AG09309 (cell line): ENCODE data around the gene ANKRD65.
"Not testable (repeated sequence)": the region's sequence is repeated elsewhere in the genome, so short reads cannot be mapped to it uniquely, and the experiment has no call there.

ENCODE experiments used
- DNase-seq: peaks from one replicate; pipeline ENCODE4 v3.0.0-alpha.2; 2010; ENCODE audit warnings: low read depth
- H3K4me3 ChIP-seq: 2 replicates; pipeline ENCODE4 v1.5.1; 2011; ENCODE audit warnings: mild to moderate bottlenecking, low read depth, low read length, moderate library complexity; ENCODE audit not compliant: control insufficient read depth
- TF ChIP-seq, protein P1 (sequence below): IDR thresholded peaks from 2 replicates; pipeline ENCODE4 v1.5.1; 2011; ENCODE audit warnings: mild to moderate bottlenecking, low read depth, low read length, inconsistent platforms; ENCODE audit not compliant: insufficient read depth, control insufficient read depth; ENCODE audit errors: missing control alignments

Gene ANKRD65

DNA sequence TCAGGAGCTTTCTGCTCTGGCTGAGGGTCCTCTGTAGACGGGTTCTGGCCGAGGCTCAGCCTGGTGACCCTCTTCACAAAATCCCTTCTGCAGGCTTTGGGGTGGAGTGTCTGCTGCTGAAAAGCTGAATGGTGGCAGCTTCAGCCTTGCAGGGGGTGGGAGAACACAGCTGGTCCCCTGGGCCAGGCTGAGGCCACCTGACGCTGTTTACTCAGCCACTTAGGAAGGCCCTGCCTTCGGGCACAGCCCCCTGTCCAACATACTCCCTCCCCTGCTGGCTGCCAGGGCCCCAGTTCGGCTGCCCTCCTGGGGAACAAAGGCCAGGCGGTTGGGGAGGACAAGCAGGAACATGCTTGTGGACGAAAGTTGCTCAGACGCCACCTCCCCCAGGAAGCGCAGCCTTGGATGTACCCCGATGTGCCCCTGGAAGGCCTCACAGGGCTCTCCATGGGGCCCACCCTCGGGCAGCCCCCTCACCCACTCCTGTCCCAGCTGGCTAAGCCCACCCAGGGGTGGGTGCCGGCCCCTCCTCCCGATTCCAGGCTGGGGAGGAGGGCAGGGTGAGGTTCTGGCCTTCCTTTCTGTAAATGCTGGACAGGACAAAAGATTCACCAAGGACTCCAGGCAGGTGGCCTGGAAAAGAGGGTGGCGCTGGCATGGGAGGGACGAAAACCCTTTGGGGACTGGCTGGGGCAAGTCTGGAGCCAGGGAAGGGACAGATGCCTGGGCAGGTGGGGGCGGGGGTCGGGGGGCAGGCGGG is at the start of gene ANKRD65:
ANKRD65 (minus strand) TSS at position 130 of the 760 bp plus-strand sequence. CDS start 271 bp downstream, outside the sequence.
- DNase-seq: no peak
- H3K4me3 ChIP-seq: no peak within 1 kb of the TSS
- TF ChIP-seq, protein P1, sequence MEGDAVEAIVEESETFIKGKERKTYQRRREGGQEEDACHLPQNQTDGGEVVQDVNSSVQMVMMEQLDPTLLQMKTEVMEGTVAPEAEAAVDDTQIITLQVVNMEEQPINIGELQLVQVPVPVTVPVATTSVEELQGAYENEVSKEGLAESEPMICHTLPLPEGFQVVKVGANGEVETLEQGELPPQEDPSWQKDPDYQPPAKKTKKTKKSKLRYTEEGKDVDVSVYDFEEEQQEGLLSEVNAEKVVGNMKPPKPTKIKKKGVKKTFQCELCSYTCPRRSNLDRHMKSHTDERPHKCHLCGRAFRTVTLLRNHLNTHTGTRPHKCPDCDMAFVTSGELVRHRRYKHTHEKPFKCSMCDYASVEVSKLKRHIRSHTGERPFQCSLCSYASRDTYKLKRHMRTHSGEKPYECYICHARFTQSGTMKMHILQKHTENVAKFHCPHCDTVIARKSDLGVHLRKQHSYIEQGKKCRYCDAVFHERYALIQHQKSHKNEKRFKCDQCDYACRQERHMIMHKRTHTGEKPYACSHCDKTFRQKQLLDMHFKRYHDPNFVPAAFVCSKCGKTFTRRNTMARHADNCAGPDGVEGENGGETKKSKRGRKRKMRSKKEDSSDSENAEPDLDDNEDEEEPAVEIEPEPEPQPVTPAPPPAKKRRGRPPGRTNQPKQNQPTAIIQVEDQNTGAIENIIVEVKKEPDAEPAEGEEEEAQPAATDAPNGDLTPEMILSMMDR: no peak

DNA sequence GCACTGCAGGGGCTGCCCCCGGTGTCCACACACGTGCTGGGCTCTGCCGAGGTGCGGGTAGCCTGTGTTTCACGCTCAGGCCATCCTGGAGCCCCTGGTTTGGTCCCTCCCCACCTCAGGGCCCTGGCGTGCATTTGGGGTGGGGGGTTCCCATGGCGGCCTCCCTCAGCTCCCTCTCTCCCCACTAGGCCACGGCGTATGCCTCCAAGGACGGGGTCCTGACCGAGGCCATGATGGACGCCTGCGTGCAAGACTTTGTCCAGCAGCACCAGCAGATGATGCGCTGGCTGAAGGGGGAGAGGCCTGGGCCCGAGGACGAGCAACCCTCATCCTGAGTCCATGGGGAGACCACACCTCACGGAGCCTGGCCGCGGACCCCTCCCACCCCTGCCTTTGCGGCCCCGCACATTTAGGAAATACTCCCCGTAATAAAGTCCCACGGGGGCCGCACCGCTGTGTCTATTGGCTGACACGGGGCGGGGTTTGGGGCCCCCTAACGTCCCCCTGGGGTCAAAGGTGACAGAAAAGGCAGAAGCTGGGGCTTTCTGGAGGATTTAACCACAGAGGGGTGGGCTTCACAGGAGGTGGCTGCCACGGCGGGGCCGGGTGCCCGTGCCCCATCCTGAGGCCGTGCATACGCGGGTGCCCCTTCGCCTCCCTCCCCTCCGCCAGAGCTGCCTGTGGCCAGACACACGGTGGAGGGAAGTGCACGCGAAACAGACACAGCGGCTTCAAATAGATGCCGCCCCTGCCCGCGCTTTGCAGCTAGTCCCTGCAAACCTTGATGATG is 47.3 kb upstream of the ANKRD65 start:
- H3K4me3 ChIP-seq, DNase-seq: not testable (repeated sequence)

DNA sequence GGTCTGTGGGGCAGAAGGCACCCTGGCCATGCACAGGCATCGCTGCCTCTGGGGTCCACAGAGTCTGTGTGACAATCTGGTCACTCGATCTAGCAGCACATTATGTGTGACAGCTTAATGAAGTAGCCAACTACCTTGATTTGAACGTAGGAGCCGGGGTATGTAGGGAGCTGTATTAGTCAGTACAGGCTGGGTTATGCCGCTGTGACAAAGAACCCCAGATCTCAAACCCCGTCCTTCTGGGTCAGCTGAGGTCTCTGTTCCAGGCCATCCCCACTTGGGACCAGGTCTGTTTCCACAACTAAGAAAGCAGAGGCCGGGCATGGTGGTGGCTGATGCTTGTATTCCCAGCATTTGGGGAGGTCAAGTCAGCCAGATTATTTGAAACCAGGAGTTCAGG is 42.2 kb upstream of the ANKRD65 start:
- no peak for DNase-seq
- TF ChIP-seq, protein P1: no peak
- H3K4me3 ChIP-seq: no peak overlapping the region

DNA sequence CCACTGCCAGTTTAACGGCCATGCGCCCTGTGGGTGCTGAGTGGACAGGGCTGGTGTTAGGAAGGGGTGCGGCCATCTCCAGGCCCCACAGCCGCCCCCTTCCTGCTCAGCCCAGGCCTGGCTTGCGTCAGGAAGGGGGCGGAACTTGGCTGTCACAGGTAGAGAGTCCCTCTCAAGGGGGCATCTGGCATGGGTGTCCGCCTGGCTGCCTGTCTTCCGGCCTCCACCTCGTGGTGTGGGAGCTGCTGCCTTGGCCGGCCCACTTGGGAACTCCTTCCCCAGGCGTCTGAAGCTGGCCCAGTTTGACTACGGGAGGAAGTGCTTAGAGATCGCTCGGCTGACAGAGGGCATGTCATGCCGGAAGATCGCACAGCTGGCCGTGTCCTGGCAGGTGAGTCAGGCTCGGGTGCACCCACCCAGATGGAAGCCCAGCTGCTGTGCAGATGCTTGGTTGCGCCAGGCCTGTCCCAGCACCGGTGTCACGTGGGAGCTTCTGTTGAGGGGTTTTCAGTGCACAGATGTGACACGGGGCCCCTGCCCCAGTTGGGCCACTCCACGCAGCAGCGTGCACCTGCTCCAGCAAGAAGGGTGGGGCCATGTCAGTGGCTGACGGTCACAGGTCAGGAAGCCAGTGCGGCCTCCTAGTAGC is 41.4 kb upstream of the ANKRD65 start:
- no peak for DNase-seq
- no peak overlapping the region for H3K4me3 ChIP-seq
- TF ChIP-seq, protein P1: no peak

DNA sequence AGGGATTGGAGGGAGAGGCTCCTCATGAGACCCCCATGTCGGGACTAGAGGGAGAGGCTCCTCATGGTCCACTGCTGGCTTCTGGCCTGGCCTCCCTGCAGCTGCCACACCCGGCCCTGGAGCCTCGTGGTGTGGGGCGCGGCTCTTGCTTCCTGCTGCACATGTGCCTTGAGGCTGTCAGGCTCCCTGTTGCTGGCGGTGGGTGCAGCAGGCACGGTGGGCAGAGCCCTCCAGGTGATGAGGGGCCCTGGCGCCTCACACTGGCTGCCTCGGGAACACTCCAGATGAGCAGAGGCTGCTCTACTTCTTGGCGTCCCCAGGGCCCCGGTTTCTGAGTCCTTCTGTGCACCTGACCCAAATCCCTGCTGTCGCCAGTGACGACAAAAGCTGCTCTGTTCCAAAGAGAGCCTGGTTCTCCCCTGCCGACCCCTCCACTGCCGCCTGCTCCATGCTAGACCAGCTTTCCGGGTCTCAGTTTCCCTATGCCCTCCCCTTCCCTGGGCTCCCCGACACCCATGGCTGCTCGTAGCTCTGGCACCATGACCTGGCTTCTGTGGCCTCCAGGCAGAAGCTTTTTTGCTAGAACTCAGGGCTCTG is 40.7 kb upstream of the ANKRD65 start:
- no peak overlapping the region for H3K4me3 ChIP-seq
- TF ChIP-seq, protein P1: no peak
- no peak for DNase-seq

DNA sequence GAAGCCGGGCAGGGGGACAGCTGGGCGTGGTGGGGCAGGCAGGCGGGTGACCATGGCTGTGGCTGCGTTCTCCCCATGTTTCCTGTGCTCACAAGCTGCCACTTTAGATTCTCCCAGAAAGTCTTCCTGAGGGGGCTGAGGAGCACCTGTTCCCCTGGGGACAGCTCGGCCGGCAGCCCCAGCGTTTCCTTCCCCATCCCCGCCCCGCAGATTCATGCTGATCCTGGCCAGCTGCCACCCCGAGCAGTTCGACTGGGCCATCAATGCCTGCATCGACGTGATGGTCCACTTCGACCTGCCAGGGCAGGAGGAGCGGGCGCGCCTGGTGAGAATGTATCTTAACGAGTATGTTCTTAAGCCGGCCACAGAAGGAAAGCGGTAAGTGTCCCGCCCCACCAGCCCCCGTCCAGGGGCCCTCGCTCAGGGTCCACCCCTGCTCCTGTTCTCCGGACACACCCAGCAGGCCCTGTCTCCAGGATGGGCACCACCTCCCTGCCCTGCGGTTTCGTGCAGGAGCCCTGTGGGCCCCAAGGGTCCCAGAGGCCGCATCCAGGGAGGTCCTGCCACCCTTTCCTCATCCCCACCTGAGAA is 39.6 kb upstream of the ANKRD65 start:
- DNase-seq: no peak

DNA sequence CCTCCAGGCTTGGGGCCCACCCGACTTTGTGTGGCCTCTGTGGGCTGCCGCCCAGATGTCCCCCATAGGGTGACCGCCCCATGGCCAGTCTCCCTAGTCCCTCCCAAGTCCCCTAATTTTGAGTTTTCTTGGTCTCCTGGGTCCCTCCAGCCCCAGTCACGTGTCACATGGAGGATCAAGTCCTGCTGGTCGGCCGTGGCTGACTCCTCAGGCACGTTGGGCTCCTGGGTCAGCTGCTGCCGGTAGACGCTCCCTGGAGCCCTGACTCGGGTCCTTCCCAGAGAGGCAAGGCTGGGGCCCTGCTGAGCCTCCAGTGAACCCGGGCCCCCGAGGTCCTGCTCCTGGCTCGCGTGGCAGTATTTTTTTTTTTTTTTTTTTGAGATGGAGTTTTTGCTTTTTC is 38.6 kb upstream of the ANKRD65 start:
- H3K4me3 ChIP-seq, DNase-seq: not testable (repeated sequence)

More for the DNA sequence above, 39.6 kb upstream of the ANKRD65 start:
- TF ChIP-seq, protein P1: no peak
- H3K4me3 ChIP-seq: no peak overlapping the region

DNA sequence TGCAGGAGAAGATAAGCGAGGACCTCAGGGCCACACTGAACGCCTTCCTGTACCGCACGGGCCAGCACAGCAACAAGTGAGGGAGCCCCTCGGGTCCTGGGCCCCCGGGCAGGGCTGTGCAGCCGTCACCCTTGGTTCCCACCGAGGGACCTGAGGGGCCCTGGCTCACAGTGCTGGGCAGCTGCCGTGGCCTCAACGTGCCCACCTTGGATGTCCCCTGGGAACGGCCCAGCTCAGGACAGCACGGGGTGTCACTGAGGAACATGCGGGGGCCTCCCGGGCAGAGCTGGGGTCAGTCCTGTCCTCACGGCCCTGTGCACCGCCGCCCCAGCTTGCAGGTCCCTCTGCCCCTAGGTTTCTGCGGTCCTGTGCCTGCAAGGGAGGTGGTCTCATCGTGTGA is 38.1 kb upstream of the ANKRD65 start:
- H3K4me3 ChIP-seq, DNase-seq: not testable (repeated sequence)

DNA sequence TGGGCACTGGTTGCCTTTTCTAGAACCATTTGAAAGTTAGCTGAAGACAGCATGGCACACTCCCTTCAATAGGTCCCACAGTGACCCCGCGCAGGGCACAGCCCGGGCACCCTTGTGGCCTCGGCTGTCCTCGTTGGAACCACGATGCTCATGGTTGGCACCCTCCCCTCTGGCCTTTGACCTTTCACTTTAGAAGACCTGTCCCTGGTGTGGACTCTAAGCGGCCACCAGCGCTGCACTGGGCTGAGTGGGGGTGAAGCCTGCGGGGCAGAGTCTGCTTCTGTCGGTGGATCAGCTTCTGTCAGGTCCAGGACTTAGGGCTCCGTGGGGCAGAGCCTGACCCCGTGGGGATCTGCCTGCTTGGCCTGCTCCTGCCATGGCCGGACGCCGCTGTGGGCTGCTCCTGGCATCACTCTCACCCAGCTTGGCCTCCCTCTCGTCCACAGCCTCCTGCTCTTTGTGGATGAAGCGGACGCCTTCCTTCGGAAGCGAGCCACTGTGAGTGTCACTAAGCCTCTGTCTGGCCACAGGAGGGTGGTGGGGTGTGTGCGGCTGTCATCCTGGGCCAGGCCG is 35.7 kb upstream of the ANKRD65 start:
- not testable (repeated sequence) for H3K4me3 ChIP-seq, DNase-seq

DNA sequence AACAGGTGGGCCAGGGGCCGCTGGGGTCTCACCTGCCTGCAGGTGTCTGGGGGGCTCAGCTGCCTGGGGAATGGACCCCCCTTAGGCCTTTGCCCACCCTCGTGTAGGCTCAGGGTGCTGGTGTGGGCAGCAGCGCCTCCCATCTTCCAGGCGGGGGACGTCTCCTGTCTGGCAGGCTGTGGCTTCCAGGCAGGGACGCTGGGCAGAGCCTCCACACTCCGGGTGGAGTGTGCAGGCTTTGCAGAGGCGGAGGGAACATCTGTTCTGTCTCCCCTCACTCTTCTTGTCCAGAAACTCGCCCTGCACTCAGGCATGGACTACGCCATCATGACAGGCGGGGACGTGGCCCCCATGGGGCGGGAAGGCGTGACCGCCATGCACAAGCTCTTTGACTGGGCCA is 34.9 kb upstream of the ANKRD65 start:
- not testable (repeated sequence) for DNase-seq, H3K4me3 ChIP-seq
